HG02885 (cell line): ENCODE measurements around the gene PARP12.

Experiments
- ATAC-seq: cut with Tn5 transposase; IDR thresholded peaks from one replicate; pipeline ENCODE4 v1.9.1; 2021; ENCODE audit warnings: mild to moderate bottlenecking; ENCODE audit not compliant: unreplicated experiment, poor library complexity

PARP12 gene

DNA sequence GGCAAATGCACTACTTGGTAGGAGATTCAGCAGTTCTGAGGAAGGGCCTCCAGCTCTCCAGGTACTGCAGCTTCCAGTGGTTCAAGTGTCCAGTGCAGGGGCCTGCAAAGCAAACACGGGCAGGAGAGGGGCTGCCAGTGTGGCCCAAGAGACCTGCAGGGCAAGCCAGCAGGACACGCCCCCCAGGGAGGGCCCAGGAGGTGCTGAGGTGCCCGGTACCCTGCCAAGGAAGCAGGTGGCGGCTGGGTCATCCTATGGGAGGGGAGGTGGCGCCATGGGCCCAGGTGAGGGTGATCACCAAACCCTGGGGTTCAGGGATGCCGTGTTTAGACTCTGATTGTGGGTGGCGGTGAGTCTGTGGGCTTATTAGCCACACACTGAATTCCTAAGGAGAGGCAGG lies 45.7 kb downstream of the PARP12 start:
- no peak for ATAC-seq

GRCh38 chr7:140016540-140016939 lies 46.2 kb downstream of the PARP12 start:
- ATAC-seq: no peak

DNA sequence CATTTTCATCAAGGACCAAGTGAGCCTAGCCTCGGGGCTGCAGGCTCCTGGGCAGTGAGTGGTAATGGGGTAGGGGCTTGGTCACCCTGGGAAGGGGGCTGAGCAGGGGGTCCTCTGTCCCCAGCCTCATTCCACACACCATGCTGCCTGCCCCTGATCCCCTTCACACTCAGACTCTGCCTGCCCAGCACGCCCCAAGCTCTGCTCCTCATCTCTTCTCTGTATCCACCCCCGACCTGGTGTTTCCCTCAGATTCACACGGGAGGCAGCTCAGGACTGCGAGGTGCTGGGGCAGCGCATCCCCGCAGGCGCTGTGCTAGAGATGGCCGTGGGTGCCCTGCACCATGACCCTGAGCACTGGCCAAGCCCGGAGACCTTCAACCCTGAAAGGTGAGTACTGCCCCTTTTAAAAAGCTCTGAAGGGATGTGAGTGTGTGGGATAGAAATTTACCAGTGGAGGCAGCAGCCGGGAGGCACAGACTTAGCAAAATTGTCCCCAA lies 47.2 kb downstream of the PARP12 start:
- ATAC-seq: no peak

DNA sequence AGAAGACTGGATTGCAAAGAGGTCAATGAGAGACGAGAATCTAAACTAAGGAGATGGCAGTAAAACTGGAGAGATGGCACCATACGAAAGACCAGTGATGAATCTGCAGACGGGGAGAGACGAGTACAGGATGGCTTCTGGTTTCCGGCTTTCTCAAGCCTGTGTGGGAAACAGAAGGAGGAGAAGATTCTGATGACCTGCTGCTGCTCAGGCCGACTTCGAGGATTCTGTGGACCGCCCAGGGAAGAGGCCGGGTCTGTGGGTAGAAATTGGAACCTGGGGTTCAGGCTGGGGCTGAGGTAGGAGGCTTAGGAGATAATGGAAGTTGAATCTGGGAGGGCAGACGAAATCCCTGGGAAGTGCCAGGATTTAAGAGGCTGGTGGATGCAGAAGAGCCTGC lies 48.6 kb downstream of the PARP12 start:
- ATAC-seq: no peak

DNA sequence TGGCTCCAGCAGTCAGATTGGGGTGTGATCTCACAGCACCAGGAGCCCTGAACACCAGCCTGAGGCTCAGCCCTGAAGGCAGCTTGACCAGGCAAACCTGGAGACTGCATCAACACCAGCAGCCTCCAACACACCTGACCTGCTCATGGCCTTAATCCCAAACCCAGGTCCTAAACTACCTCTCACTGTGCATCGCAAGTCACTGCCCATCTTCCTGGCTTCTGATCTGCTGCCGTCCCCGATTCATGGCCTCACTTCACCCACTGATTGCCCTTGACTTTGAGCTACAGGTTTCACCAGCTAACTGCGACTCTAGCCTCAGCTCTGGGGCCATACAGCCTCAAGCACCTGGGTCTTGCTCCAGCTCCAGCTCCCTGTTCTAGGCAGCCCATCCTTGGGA lies 49.1 kb downstream of the PARP12 start:
- no peak for ATAC-seq

- no peak for ATAC-seq
These were observed 52.4 kb downstream of the PARP12 start for GRCh38 chr7:140010194-140010895.

- ATAC-seq: no peak
These were observed 53.0 kb downstream of the PARP12 start for GRCh38 chr7:140009735-140010134.

DNA sequence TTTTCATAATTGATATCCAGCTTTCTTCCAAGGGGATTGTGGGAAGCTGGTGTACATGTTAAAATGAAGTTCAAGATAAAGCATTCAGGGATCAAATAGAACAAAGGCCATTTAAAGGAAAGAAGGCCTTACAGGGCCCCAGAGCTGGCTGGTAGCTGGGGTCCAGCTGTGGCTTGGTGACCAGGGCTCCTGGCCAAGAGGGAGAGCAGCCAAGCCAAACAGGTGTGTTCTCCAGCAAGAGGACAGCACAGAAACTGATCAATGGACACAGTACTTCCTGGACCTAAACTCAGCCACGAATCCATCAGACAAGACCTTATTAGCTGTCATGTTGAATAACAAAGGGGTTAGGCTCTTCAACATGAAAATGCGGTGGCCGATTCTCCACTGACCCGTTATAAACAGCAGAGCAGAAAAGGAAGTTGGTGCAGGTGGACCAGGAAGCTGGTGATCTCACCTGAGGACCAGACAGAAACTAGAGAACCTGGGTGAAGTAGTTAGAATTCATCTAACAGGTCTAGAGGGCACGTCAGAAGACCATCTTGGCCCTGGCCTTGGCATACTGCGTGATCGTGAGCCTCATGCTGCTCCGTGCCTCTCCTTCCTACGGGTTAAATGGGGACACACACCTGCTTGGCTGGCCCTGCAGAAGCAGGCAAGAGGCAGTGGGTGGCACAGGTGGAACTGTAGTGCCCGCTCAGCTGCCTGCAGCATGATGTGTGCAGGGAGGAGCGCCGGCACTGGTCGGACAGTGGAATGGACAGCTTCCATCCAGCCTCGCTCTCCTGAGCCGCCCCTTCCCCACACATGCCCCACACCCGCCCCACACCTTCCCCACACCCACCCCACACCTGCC lies 53.8 kb downstream of the PARP12 start:
- no peak for ATAC-seq

DNA sequence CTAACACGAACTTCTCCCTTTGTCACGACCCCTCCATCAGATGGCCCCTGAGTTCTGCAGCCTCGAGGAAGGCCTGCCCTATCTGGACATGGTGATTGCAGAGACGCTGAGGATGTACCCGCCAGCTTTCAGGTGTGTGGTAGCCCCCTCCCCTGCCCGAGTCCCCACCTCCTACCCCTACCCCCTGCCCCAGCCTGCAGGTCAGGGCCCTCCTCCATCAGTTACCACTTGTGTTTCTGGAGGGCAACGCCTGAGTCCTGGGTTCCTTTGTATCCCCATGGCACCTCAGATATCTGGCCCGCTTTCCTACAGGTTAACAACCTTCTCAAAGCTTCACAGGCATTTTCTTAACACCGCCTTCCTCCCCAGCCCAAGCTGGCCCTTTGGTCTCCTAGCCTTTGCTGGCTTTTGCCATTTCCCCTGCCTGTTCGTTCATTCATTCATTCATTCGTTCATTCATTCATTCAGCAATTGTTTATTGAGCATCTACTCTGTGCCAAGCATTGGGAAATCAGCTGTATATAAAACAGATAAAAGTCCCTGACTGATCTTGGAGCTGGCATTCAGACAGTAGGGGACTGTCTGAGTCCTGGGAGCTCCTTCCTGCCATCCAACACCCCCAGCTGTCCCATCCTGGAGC lies 55.6 kb downstream of the PARP12 start:
- ATAC-seq: no peak

DNA sequence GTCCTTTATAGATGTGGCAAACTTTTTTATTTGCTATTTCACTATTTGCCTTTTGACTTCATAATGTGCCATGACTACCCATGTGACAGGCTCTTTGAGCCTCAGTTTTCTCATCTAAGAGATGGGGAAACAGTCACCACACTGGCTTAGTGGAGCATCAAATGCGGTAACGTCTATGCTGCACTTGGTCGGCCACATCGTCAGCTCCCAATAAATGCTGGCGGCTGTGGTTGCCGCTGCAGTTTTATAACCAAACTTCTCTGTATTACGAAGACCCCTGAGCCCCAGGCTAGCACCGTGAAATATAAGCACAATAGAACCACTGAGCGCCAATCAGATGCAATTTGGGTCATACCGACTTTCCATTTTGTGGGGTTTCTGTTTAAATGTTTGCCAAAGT lies 56.2 kb downstream of the PARP12 start:
- no peak for ATAC-seq

DNA sequence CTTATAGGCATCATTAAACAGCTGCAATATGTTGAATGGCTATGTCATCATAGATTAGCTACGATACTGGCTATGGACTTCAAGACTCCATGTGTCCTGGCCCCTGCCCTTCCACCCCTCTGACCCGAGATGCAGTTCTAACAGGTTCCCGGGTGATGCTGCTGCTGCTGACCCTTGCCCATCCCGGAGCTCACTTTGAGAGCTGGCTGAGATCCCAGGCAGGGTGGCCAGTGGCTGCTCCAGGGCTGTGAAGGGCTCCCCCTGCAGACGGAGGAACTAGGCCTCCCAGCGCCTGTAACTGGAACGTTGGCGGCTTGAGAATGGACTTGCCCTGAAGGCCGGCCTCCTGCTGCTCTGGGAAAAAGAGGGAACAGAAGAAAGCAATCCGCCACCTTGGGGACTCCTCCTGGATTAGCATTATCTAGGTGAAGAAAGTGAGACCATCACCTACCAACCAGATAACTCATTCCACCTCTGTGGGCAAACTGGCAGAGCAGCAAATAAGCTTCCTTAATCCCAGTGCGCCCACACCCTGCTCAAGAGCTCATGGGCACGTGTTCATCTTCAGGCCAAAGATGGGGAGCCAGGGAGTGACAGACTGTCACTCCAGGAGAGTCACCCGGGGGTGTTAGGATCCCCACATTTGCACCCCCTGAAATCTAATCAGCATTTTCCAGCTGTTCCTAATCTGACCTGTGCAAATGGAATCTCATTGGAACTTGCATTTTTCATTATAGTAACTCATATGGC lies 56.8 kb downstream of the PARP12 start:
- no peak for ATAC-seq

- no peak for ATAC-seq
These were observed 57.4 kb downstream of the PARP12 start for GRCh38 chr7:140005341-140005740.

DNA sequence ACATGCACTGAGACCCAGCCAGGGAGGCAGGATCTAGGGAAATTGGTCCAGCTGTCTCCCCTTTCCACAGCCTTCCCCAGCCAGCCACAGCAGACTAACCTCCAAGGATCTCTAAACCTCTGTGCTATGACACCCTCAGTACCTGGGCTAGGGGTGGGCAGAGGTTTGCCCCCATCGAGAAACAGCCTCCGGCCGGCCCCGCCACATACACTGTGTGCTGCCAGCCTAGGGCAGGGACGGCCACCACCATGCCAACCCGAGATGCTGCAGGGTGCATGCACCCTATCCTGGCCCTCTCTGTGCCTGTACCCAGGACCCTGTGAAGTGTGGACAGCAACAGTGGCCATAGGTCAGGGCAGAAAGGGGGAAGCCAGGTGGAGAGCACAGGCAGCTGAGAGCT lies 58.1 kb downstream of the PARP12 start:
- ATAC-seq: no peak

GRCh38 chr7:140003913-140004382 lies 58.8 kb downstream of the PARP12 start:
- no peak for ATAC-seq

GRCh38 chr7:140000666-140001268 lies 62.0 kb downstream of the PARP12 start:
- no peak for ATAC-seq

GRCh38 chr7:139999516-139999915 lies 63.2 kb downstream of the PARP12 start:
- no peak for ATAC-seq

GRCh38 chr7:139998572-139998971 lies 64.2 kb downstream of the PARP12 start:
- no peak for ATAC-seq

GRCh38 chr7:139995017-139995915 lies 67.5 kb downstream of the PARP12 start:
- ATAC-seq: no peak

DNA sequence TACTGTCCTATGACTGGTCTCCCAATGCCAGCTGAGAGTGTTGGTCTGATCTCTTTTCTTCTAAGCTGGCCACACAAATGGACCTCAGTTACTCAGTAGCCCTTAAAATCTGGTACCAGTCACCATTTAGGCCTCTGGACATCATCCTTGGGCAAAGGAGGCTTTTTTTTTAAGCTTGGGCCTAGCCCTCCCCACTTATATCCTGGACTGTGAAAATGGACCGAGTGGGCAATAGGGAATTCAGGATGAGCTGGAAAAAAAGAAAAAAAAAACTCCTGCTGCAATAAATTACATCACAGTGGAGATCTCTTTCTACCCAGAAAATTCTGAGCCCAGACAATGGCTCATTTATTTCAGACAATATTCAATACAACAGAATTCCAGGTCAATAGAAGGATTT lies 68.4 kb downstream of the PARP12 start:
- ATAC-seq: no peak
